GM12874 (cell line): ENCODE data around the gene NPC1.

ENCODE experiments used
- CTCF ChIP-seq: IDR thresholded peaks from 2 replicates; pipeline ENCODE4 v1.5.1; 2011; ENCODE audit warnings: low read depth, mild to moderate bottlenecking, control low read depth, low read length, moderate library complexity; ENCODE audit not compliant: insufficient read depth

Gene NPC1

GRCh38 chr18:23629444-23629946 is 43.2 kb upstream of the NPC1 start:
- no peak for TF ChIP-seq CTCF

GRCh38 chr18:23627970-23628369 is 41.7 kb upstream of the NPC1 start:
- TF ChIP-seq CTCF, result no peak

GRCh38 chr18:23627321-23627720 is 41.0 kb upstream of the NPC1 start:
- no peak for TF ChIP-seq CTCF

- no peak for TF ChIP-seq CTCF
Observed at GRCh38 chr18:23626451-23627279, 40.4 kb upstream of the NPC1 start.

- TF ChIP-seq CTCF, result no peak
Observed at GRCh38 chr18:23623040-23623439, 36.7 kb upstream of the NPC1 start.

- TF ChIP-seq CTCF, result no peak
Observed at GRCh38 chr18:23619388-23619881, 33.1 kb upstream of the NPC1 start.

GRCh38 chr18:23618862-23619387 is 32.6 kb upstream of the NPC1 start:
- TF ChIP-seq CTCF, result 0 out of 2 replicates have a peak, but pooled peaks have one; percentile 30
